GM12873 (cell line): ENCODE measurements around the gene BICD2.

Source experiments
- CTCF ChIP-seq: IDR thresholded peaks from 2 replicates; pipeline ENCODE4 v1.5.1; 2012; ENCODE audit warnings: low read depth, mild to moderate bottlenecking, moderate library complexity, low read length, control low read depth; ENCODE audit not compliant: insufficient read depth; ENCODE audit errors: missing control alignments

BICD2 gene

DNA sequence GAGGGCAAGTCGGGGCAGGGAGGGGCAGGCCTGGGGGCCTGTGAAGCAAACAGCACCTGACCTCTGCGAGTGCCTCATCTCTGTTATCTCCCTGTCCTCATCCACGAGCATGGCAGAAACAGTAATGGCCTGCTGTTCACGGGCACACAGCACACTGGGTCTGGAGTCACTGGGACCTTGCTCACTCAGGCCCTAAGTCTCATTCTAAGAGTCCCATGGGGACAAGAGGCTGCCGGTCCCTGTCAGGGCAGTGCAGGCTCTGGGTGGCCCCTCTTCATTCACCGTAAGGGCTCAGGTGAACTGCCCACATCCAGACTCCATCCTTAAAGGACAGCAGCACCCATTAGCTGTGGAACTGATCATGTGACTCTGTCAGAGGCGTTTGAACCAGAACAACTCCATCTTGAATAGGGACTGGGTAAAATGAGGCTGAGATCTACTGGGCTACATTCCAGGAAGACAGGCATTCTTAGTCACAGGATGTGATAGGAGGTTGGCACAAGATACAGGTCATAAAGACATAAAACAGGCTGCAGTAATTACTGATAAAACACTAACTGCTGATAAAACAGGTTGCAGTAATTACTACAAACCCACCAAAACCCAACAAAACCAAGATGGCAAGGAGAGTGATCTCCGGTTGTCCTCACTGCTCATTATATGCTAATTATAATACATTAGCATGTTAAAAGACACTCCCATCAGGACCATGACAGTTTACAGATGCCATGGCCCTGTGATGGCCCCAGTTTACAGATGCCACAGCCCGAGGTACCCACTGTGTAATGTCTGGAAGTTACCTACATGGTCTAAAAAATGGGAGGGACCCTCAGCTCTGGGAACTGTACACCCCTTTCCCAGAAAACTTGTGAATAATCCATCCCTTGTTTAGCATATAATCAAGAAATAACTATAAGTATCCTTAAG lies 28.7 kb downstream of the BICD2 start:
- TF ChIP-seq CTCF, result no peak

DNA sequence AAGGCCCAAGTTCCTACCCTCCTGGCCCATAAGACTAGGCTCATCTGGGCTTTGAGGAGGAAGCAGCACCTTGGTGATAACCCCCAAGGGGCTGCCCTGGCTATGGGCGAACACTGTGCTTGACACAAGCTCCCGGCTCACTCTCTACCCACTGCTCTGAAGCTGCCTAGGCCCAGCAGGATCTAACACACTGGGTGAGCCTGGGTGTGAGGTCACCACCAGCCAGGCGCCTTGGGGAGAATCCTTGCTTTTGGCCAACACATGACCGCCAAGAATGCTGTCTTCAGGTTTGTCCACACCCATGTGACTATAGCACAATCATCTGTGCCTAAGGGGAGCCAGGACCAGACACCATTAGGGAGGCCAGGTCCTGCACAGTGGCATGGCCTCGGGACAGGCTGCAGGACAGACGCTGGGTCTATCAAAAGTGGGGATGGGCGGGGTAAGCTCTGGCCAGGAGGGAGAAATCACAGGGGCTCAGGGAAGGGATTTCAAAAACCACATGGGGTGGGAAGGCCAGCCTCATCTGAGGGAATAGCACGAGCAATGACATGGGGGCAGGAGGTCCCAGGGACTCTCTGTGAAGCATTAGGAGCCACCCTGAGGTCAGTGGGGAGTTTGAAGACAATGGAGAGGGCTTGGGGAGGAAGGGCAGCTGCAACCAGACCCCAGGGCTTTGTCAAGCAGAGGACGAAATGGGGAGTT lies 29.6 kb downstream of the BICD2 start:
- no peak for TF ChIP-seq CTCF

DNA sequence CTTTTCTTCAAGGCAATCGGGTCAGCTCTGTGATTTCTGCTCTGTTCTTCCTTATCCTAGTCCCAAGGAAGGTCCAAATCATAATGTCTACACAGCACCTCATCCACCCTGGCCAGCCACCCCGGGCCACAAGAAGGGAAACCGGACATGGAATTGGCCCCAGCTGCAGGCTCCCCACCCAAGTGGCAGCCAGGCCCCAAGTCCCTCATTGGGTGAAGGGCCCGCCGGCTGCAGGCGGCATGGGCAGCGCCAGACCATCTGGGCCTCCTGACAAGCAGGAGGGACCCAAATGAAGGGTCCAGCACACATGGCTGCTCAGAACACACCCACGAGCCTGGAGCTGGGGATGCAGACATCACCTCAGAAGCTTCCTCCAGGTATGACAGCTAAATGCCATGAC lies 33.7 kb downstream of the BICD2 start:
- no peak for TF ChIP-seq CTCF

GRCh38 chr9:92729735-92730155 lies 34.9 kb downstream of the BICD2 start:
- TF ChIP-seq CTCF, result no peak

DNA sequence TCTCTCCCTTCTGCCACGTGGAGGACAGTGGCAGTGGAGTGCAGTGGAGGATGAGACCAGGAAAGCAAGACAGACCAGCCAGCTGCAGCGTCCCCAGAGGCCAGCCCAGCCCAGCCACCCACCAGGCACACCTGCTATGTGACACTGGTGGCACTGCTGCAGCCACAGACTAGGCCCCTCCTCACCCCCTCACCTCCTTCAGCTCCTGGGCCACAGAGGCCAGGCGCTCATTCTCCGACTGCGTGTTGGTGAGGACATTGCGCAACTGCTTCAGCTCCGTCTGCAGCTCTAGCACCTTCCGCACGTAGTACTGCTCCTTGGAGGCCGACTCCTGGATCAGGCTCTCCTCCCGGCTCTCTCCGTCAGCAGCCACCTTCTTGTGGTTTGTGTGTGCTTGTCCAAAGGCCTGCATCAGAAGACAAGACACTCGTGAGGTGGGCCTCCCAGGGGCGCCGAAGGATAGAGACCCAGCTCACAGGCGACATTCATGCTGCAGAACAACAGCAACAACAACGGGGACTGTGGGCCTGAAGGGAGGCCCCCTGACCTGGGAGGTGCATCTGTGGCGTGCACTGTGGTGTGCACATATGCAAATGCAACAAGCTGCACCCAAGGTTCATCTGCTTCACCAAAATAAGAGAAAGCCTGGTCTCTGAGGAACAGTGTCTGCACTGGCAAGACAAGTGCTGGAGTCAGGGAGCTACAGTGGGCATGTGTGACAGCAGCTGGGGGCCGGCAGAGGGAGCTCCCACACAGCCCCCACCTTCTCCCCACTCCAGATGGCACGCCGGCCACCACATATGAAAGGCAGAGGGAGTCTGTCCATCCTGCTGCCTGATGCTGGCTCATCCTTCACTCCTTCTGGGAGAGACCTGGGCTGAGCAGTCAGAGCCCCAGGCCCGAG lies 35.5 kb downstream of the BICD2 start:
- peak; percentile 69 for TF ChIP-seq CTCF

GRCh38 chr9:92727716-92728700 lies 36.6 kb downstream of the BICD2 start:
- no peak for TF ChIP-seq CTCF
